AG10803 (cell line): ENCODE data around the gene TDRD10.

Experiments used
- DNase-seq: peaks from one replicate; pipeline ENCODE4 v3.0.0; 2010; ENCODE audit warnings: low read depth
- H3K4me3 ChIP-seq: 2 replicates; pipeline ENCODE4 v1.5.1; 2011; ENCODE audit warnings: mild to moderate bottlenecking, low read length, control low read depth
- TF ChIP-seq, protein P1 (sequence below): conservative IDR thresholded peaks from 2 replicates; pipeline ENCODE4 v1.5.1; 2011; ENCODE audit warnings: mild to moderate bottlenecking, low read length, control low read depth, inconsistent platforms

The TDRD10 gene

GRCh38 chr1:154553056-154554030, 51.3 kb downstream of the TDRD10 start:
- DNase-seq = no peak
- H3K4me3 ChIP-seq = no peak overlapping the region
- TF ChIP-seq, protein P1, sequence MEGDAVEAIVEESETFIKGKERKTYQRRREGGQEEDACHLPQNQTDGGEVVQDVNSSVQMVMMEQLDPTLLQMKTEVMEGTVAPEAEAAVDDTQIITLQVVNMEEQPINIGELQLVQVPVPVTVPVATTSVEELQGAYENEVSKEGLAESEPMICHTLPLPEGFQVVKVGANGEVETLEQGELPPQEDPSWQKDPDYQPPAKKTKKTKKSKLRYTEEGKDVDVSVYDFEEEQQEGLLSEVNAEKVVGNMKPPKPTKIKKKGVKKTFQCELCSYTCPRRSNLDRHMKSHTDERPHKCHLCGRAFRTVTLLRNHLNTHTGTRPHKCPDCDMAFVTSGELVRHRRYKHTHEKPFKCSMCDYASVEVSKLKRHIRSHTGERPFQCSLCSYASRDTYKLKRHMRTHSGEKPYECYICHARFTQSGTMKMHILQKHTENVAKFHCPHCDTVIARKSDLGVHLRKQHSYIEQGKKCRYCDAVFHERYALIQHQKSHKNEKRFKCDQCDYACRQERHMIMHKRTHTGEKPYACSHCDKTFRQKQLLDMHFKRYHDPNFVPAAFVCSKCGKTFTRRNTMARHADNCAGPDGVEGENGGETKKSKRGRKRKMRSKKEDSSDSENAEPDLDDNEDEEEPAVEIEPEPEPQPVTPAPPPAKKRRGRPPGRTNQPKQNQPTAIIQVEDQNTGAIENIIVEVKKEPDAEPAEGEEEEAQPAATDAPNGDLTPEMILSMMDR = no peak

GRCh38 chr1:154556422-154556821, 54.4 kb downstream of the TDRD10 start:
- H3K4me3 ChIP-seq = peak overlapping the region; percentile 73
- DNase-seq = peak; percentile 57
- TF ChIP-seq, protein P1 = no peak

- H3K4me3 ChIP-seq = peak overlapping the region; percentile 73
- TF ChIP-seq, protein P1 = no peak
- no peak for DNase-seq
Observed at GRCh38 chr1:154557248-154557938, 55.4 kb downstream of the TDRD10 start.

DNA sequence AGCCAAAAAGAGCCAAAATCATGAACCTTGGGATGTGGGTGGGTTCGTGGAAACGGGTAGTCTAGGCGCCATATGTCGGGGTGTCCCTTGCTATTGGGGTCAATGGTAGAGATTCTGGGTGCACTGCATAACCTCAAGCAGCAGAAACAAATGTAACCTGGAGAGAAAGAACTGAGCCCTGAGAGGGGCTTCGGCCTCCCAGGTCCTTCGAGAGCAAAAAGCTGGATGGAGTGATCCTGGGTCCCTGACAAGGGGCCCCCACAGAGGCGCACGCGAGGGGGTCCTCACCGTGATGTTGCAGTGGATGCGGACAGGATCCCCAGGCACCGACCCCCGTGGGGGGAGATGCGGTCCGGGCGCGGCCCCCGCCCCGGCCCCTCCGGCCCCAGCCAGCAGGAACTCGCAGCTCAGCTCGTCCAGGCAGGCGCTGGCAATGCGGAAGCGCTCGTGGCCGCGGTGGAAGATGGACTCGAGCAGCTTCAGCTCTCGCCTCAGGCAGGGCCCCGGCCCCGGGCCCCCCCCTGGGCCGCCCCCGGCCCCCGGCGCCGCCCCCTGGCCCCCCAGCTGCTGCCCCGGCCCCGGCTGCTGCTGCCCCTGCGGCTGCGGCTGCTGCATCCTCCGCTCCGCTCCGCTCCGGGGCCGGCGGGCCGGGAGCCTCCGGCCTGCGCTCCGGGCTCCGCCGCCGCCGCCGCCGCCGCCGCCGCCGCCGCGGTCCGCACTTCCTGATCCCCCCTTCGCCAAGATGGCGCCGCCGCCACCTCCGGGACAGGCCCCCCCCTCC, 56.1 kb downstream of the TDRD10 start, which contains the start of gene UBE2Q1:
Gene UBE2Q1, minus strand, starts transcription at position 724 of the 781 bp plus-strand sequence. Its CDS starts 109 bp downstream, at position 615.
- peak within 1 kb of the TSS; percentile 76 for H3K4me3 ChIP-seq
- DNase-seq = peak; percentile 26
- TF ChIP-seq, protein P1 = no peak

- H3K4me3 ChIP-seq = peak overlapping the region; percentile 76
- TF ChIP-seq, protein P1 = no peak
- peak; percentile 99 for DNase-seq
Observed at GRCh38 chr1:154558720-154559465, 56.9 kb downstream of the TDRD10 start.

- peak overlapping the region; percentile 76 for H3K4me3 ChIP-seq
- DNase-seq = peak; percentile 90
- TF ChIP-seq, protein P1 = peak; percentile 95
Observed at GRCh38 chr1:154559466-154560044, 57.5 kb downstream of the TDRD10 start.
